ENCODE data around the gene SLC2A9.
A peak's percentile ranks its signal among the peaks of the same experiment; 100 is the strongest.

The SLC2A9 gene

GRCh38 chr4:10032625-10033024 is 11.3 kb upstream of the SLC2A9 start:
- TF ChIP-seq ZNF274 (IDR thresholded peaks at IDR 0.05; ENCODE audit: low read depth, low read length), result no peak

GRCh38 chr4:10031668-10032590 is 10.6 kb upstream of the SLC2A9 start:
- no peak for TF ChIP-seq ZNF274 (IDR thresholded peaks at IDR 0.05; ENCODE audit: low read depth, low read length)
- no peak overlapping the region for H3K4me3 ChIP-seq (ENCODE audit: low read length)

More at GRCh38 chr4:10032625-10033024, 11.3 kb upstream of the SLC2A9 start:
- H3K4me3 ChIP-seq (ENCODE audit: low read length), result no peak overlapping the region

- TF ChIP-seq ZNF274 (IDR thresholded peaks at IDR 0.05; ENCODE audit: low read depth, low read length), result no peak
- H3K4me3 ChIP-seq (ENCODE audit: low read length), result no peak overlapping the region
These were observed 9.8 kb upstream of the SLC2A9 start for GRCh38 chr4:10030972-10031667.

GRCh38 chr4:10029403-10029802 is 8.1 kb upstream of the SLC2A9 start:
- TF ChIP-seq ZNF274 (IDR thresholded peaks at IDR 0.05; ENCODE audit: low read depth, low read length), result no peak
- H3K4me3 ChIP-seq (ENCODE audit: low read length), result no peak overlapping the region

- no peak overlapping the region for H3K4me3 ChIP-seq (ENCODE audit: low read length)
- no peak for TF ChIP-seq ZNF274 (IDR thresholded peaks at IDR 0.05; ENCODE audit: low read depth, low read length)
These were observed 7.6 kb upstream of the SLC2A9 start for GRCh38 chr4:10028910-10029309.

- TF ChIP-seq ZNF274 (IDR thresholded peaks at IDR 0.05; ENCODE audit: low read depth, low read length), result no peak
- H3K4me3 ChIP-seq (ENCODE audit: low read length), result no peak overlapping the region
These were observed 5.2 kb upstream of the SLC2A9 start for GRCh38 chr4:10026485-10026884.

GRCh38 chr4:10025230-10025806 is 4.0 kb upstream of the SLC2A9 start:
- H3K4me3 ChIP-seq (ENCODE audit: low read length), result no peak overlapping the region
- TF ChIP-seq ZNF274 (IDR thresholded peaks at IDR 0.05; ENCODE audit: low read depth, low read length), result no peak

- H3K4me3 ChIP-seq (ENCODE audit: low read length), result no peak overlapping the region
- no peak for TF ChIP-seq ZNF274 (IDR thresholded peaks at IDR 0.05; ENCODE audit: low read depth, low read length)
These were observed 3.0 kb upstream of the SLC2A9 start for GRCh38 chr4:10024303-10024702.

- H3K4me3 ChIP-seq (ENCODE audit: low read length), result no peak overlapping the region
- TF ChIP-seq ZNF274 (IDR thresholded peaks at IDR 0.05; ENCODE audit: low read depth, low read length), result no peak
These were observed 2.5 kb upstream of the SLC2A9 start for GRCh38 chr4:10023806-10024205.

GRCh38 chr4:10023050-10023419 is 1.7 kb upstream of the SLC2A9 start:
- TF ChIP-seq ZNF274 (IDR thresholded peaks at IDR 0.05; ENCODE audit: low read depth, low read length), result no peak
- H3K4me3 ChIP-seq (ENCODE audit: low read length), result no peak overlapping the region

GRCh38 chr4:10022346-10023049 is 1.2 kb upstream of the SLC2A9 start:
- no peak overlapping the region for H3K4me3 ChIP-seq (ENCODE audit: low read length)
- TF ChIP-seq ZNF274 (IDR thresholded peaks at IDR 0.05; ENCODE audit: low read depth, low read length), result no peak

- TF ChIP-seq ZNF274 (IDR thresholded peaks at IDR 0.05; ENCODE audit: low read depth, low read length), result no peak
- H3K4me3 ChIP-seq (ENCODE audit: low read length), result no peak overlapping the region
These were observed 341 bp upstream of the SLC2A9 start for GRCh38 chr4:10021653-10022023.

- H3K4me3 ChIP-seq (ENCODE audit: low read length), result no peak overlapping the region
- TF ChIP-seq ZNF274 (IDR thresholded peaks at IDR 0.05; ENCODE audit: low read depth, low read length), result no peak
These were observed 1.2 kb downstream of the SLC2A9 start for GRCh38 chr4:10020106-10020505.

GRCh38 chr4:10019521-10020051 is 1.7 kb downstream of the SLC2A9 start:
- TF ChIP-seq ZNF274 (IDR thresholded peaks at IDR 0.05; ENCODE audit: low read depth, low read length), result no peak
- peak overlapping the region; percentile 38; the same call in 1 of the 2 replicates for H3K4me3 ChIP-seq (ENCODE audit: low read length)
